Measurements from ENCODE around the gene YPEL2.

YPEL2 gene

DNA sequence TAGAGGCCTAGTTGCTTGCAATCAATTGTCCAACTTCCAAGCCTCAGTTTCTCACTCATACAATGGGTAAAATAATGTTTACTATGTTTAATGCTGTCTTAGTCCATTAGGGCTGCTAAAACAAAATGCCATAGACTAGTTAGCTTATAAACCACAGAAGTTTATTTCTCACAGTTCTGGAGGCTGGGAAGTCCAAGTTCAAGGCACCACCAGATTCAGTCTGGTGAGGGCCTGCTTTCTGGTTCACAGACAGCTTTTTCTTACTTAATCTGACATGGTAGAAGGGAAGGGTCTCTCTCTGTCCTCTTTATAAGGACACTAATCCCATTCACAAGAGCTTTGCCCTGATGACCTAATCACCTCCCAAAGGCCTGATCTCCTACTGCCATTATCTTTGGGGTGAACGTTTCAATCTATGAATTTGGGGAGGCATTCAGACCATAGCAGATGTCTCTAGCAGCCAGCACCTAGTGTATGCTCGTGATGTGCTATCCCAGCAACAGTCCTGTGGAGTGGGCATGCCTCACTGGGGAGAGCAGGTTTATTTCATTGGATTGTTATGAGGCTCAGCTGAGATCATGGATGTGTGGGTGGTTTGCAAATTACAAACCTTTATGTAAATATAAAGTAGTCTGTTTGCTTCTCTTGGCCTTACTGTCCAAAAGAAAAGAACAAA, 25.2 kb downstream of the YPEL2 start:
- no peak for DNase-seq

DNA sequence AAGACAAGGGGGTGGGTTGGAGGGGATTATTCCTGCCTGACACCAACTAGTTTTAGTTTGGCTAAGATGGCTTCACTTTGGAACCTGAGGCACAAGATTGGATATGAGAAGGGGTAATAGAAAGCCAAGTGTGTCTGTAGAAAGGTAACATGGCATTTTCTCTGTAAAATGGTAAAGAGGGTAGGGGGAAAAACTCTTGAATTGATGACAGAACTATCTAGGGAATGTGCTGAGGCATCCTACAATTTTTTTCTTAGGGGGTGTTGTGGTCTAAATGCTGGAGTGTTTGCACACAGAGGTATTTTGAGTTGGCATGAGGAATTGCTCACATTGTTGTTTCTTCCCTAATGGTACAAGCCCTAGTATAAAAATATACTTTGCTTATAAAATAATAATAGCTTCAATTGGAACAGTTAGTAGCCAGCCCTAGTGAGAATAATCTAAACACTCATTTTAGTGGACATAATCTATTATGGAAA, 25.8 kb downstream of the YPEL2 start:
- DNase-seq, result no peak

DNA sequence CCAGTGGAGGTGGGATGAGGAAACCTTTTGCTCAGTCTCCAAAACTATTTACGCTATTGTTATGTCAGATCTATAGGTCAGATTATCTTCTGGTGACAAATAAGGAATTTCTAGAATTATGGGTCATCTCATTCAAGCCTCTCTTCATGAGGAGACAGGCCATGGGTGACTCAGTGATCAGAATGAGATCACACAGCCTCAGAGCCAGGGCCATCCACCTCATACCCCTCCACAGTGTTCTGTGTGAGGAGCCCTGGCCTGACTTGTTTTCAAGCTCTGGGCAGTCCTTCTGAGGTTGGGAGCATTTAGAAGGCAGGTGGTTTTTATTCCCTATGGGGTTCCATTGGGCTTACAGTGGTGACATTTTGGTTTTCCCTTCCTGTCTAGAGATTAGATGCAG, 26.5 kb downstream of the YPEL2 start:
- peak in 1 of 58 donors; percentile 57 for DNase-seq

DNA sequence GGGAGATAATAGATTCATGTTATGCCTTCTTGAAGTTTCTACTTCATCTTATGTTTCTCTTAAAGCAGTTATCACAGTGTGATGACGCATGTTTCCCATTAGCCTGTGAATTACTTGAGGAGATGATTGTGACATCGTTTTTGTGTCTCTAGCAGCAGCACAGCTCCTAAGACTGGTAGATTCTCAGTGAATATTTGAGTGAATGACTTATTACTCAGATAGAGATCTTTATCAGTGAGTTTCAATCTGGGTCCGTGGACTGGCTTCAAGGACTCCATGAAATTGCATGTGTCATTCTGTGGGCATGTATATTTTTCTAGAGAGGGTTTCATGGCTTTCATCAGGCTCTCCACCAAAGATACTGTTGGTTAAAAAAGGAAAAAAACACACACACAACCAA, 29.9 kb downstream of the YPEL2 start:
- DNase-seq, result no peak

DNA sequence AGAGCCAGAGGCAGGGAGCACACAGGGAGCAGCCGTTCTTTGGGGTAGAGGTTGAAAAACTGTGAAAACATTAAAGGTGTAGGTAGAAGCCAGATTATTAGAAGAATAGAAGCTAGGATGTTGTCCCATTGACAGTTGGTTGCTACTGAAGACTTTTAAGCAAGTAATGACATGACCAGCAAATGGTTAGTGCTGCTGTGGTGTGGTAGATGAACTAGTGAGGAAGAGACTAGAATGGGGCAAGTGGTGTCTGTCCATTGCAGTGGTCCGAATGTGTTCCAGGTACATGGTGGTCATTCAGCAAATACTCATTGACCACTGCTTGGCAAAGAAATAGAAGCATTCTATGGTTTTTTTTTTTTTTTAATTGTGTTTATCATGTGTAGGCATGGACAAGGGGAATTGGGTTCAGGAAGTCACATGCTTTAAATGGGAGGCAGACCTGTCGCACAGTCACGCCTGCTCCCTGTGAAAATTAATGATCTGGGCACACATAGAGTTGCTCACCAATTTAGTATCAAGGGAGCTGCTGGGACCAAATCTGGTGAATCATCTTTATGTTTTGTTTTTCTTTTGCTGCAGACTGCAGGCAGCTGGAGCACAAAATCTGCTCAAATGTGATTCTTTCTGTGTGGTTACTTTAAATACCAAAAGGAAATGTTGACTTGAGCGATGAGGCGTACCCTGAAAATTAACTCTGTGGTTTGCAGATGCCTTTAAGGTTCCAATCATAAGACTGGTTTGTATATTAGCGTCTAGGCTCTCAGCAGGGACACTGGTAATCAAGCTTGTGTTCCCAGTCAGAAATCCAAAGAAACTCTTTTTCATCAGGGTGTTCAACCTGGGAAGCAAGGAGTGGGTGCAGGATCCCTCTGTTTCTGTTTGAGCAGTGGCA, 30.7 kb downstream of the YPEL2 start:
- DNase-seq, result peak in 16 of 58 donors; percentile 13 to 75 (median 34)

DNA sequence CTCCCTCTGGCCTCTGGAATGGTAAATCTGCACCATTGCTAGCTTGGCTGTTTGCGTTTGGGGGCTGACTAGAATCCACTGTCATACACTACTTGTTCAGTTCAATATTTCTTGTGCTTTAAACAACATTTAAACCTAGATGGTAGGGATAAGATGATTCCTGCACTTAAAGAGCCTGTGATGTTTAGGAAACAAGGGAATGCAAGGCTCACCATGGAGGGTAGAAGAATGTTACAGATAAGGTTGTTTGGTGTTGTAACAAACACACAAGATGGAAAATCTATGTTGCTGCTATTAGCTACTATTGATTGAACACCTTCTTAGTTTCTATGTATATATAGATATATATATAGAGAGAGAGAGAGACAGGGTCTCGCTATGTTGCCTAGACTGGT, 31.4 kb downstream of the YPEL2 start:
- DNase-seq, result no peak

DNA sequence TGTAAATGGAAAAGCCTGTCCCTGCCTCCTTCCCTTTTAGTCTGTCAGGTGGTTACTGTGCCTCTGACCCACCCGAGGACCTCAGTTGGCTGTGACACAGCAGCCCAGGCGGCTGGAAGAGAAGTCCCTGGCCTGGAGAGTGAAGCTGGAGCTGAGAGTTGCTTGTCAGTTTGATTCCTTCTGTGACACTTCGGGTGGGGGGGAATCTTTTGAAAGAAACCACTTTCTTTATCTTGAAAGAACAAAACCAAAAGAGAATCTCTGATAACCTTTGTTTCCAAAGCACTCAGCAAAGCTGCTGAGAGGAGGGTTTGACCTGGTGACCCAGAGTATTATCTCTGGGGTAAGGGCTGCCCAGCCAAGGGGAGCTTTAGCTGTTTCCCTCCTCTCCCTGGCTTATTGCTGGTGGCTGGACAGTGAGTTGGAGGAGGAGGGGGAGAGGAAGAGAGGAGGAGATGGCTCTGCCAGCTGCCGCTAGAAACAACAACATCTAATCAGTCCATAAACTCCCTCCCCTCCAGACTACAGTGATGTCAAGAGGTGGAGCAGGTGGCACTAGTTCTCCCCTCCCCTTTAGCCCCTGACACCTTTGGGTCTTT, 34.0 kb downstream of the YPEL2 start:
- peak in 31 of 58 donors; percentile 9 to 83 (median 38) for DNase-seq

DNA sequence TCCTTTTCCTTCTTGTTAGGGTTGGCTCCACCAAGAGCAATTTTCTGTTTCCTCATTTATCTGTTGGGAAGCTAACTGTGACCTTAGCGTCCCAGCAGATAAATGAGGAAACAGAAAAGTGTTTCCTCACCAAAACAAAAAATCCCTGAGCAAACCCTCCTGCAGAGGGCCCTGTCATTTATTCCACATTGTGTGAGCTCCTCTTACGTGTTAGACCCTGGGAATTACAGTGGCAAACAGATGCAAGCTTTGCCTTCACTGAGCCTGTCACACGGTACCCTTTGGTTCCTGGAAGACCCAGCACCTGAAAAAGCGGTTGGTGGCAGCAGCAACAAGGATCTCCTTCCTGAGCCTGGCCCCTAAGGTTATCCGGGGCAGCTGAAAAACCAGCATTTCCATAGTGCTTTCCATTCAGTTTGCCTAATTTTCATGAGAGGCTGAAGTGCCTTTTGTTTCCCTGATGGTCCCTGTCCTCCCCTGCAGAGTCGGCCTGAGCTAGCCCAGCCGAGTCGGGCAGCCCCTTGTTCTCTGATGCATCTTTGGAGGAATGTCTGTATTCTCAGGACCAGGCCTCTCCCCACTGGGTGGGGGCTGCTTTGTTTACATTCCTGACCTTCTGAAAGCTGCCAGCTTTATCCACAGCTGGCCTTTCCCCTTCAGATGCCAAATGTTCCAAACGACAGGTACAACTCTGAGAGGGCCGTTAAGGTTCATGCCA, 34.7 kb downstream of the YPEL2 start:
- peak in 1 of 58 donors; percentile 34 for DNase-seq

DNA sequence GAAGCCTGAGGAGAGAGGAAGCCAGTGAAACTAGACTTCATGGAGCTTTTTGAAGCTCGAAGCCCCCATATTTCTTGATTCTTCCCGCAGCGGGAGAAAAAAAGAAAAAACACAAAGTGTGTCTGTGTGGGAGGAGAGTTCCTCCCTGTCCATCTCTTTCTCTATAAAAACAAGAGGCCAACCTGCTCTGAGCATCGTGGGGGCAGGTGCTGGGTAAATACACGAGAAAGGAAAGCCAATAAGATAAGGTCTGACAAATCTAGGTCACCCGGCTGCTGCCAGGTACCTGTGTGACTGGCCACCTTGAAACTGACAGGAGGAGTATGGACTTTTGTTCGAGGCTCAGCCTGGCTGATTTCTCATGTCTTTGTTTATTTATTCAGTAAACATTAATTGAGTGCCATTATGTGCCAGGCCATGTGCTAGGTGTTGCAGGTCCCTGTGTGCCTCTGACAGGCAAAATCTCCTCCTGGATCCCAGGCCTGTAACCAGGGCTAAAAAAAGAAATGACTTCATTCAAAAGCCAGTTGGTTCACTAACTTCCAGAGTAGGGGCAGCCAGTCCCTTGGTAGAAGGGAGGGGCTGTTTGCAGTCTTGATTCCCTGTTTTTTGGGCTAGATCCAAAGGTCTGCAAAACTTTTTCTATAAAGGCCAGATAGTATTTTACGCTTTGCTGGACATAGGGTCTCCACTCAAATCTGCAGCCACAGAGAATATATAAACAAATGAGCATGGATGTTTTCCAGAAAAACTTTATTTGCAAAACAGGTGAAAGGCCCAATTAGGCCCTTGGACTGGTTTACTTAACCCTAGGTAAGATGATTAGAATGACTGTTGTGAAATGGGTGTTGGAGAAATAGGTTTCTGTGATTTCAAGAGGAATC, 35.6 kb downstream of the YPEL2 start:
- peak in 2 of 58 donors; percentile 16 to 44 for DNase-seq

DNA sequence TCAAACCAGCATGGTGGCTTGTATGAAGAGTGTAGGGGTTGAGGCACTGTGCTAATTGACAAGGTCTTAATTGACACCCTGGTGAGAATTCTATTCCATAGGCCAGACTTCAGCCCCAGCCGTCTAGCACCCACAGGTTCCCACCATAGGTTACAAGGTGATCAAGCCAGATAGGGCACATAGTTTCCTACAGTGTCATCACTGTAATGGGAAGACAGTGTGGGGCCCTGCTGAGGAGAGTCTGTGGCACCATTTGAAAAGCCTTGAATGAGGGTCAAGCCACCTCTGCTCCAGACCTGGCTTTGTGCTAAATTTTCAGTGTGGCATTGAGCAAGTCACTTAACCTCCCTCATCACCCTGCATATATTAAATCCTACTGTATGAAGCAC, 36.2 kb downstream of the YPEL2 start:
- DNase-seq, result no peak

DNA sequence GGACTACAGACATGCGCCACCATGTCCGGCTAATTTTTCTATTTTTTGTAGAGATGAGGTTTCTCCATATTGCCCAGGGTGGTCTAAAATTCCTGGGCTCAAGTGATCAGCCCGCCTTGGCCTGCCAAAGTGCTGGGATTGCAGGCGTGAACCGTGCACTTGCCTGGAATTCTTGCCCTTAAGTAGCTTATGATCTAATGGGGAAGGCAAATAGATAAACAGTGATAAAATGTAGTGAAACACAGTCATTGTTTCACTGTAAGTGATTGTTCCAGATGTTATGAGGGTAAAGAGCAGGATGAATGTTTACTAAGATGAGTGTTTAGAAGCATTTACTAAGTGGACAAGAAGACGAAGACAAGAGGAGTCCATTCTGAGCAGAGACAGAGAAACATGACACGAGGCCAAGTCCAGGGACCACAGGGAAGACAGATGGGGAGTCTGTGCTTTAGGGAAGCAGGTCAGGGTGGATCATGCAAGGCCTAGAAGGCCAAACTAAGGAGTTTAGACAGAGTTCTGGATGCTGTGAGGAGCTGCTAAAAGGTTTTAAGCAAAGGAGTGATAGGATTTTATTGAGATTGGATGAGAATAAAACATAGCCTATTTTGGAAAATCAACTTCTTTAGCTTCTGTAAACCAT, 36.9 kb downstream of the YPEL2 start:
- DNase-seq, result no peak

DNA sequence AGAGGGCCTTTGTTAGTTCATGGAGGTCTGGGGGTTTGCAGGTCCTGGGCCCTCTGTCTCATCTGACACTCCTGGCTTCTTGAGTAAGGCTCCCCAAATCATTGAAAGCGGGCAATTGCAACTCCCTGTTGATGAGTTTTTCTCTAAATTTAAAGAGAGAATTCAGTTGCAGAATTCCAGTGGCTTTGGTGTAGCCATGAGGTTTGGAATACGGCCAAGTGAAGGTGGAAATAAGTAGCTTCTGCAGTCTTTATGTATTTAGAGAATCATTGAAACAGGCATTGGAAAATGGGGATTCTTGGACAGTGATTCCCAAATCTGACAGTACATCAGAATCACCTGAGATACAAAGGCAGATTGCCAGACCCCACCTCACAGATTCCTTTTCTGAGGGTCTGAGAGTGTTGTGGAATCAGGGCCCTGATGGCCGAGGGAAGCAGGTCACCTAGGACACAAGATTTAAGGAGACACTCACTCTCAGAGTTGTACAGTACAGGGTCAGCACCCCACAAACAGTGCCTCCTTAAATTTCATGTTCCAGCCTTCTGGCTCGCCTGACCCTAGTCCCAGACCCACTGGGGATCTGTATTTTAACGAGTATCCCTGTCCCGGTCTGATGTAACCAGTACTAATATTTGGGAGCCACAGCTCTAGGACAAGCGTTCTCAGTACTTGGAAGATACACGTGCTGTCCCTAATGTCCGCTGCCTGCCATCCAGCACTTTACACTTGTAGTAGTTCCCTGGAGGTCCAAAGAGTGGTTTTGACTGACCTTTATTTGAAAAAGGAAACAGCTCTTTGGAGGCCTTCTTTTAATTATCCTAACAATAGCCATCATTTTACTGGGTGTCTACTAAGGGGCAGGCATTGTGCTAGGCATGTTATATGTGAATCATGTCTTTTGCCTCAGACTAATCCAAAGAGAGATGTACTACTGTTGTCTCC, 37.8 kb downstream of the YPEL2 start:
- DNase-seq, result peak in 1 of 58 donors; percentile 10

DNA sequence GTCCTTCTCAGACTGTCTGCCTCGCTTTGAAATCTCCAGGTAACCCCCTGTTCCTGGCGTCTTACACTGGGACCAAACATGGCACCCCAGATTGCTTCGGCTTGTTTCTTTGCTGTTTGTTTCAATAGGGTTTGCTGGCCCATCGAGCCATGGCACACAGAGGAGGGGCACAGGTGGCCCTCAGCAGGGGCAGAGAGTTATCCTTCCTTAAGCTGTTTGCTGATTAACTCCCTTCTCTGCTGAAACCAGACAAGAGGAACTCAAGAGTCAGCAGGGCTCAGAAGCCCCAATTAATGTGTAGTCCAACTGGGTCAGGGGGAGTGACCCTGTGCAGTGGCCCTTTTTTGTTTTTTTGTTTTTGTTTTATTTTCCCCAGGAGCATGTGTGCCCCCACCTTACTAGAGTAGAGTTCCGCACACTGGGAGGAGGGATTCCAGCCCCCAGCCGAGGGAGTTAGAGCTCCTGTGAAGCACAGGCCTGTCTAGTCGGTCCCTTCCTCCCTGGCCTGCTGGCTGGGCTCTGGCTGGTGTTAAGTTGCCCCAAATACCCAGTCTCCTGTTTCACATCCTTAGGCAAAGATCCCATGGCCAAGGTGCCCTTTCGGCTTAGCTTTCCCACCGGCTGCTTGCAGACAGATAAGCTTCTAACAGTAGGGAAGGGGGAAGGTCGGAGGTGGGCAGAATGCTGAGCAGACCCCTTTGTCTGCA, 39.3 kb downstream of the YPEL2 start:
- peak in 9 of 58 donors; percentile 9 to 53 (median 25) for DNase-seq

DNA sequence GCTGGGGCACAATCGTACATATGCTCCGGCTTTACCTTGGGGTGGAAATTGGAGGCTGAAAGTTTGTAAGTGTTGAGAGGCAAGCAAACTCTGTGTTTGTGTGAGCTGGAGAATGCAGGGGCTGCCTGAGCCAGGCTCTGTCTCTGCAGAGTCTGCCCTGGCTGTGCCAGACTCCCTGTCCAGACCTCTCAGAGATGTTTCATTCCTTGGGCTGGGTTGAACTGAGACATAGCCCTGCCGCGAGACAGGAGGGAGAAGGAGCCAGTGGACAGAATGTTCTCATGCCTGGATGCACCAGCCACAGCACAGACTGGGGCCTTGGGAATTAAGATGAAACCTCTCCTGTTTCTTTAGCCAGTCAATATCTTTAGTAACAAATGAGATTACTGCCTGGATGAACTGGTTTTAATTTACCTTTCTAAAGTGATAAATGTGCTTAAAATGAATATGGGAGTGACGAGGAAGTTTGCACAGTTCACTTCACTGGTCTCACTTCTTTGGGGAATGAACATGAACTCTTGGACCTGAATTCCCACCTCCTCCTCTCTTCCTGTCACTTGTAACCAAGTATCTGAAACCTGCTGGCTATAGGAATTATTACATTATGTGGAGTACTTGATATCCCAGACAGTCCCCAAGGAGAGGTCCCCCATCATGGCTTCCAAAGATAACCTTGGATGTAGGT, 40.1 kb downstream of the YPEL2 start:
- peak in 10 of 58 donors; percentile 12 to 56 (median 35) for DNase-seq

DNA sequence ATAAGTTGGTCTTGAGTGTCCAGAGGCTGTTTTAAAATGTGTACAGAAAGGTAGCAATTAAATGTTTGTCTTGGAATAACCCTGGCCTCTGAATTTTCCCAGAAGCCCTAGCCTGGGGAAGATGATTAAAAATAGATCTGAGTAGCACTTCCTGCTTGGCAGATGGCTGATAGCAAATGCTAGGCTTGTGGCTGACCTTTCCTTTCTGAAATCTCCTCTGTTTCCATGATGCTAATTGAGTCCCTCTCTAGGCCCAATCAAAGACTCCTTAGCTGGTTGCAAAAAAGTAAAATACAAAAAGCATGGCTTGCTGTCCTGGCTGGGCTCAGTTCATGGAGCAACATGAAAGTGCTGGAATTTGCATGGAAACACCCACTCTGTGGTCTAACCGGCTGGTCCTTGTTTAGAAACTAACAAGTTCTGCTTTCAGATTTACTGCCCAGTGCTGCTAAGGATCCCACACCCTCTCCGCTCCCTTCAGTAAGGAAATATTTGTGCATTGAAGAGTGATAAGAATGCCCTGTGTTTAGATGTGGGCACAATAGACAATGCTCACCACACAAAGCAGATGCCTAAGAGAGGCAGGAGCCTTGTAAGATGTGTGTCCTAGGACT, 40.8 kb downstream of the YPEL2 start:
- peak in 13 of 58 donors; percentile 12 to 58 (median 42) for DNase-seq

DNA sequence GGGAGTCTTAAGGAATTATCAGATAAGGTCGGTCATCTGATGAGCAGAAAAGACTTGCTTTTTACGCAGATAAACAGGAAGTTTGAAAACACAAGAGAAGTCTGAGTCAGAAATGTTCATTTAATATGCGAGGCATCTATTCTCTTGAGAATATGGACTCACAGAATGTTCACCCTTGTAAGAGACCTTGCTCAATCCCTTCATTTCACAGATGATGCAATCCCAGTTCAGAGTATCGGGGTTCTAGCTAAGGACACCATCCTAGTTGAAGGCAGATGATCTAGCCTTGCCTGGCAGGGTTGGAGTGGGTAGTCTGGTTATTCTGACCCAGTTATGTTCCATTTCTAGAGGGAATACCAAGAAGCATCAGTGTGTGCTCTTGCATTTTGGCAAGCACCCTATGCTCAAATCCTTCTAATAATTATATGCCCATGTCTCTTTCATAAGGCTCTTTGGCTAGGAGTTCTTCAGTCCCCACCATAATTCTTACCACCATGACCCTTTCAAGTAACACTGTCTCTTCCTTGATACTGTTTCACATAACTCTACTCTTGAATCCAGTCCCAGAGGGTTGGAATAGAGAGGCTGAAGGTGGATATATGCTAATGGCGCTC, 42.5 kb downstream of the YPEL2 start:
- DNase-seq, result no peak

Data from anterior cingulate cortex (tissue), 58 donors.